ENCODE measurements around the gene PIK3R1. TPM values are rescaled to one million over a fixed set of nuclear protein-coding genes. Genes with fewer than 3 reads are reported as not detected.

PIK3R1 gene
- total RNA-seq, 1 experiment from 2014 or later: 11.3 TPM

DNA sequence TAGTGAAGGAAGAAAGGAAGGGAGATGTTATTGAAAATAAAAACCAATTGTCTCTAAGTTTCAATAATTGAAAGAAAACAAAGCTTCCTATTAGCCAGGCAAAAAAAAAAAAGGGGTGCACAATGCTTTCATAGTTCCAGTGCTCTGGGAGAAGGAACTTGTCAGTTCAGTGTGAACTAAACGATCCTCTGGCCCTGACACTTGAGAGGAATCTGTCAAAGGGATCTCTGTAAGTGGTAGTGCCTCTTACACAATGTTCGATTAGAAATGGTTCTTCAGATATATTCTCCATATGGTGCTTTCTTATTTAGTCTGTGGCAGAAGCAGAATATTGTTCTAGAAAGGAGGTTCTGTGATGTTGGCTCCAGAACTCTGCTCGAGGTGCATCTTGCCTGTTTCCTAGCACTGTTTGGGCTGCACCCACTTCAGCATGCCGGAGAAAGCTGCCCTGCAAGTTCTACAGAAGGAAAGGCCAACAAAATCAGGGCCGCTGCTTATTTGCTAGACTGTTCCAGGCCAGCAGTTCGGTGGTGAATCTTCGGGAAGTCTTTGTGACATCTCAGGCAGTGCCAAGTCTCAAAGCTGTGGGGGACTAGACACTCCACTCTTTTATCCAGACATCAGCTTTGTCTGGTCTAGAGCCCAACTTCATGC is 90.9 kb downstream of the PIK3R1 start:
- Mint-ChIP-seq H3K27me3 (ENCODE audit: low read depth) (no peaks in the 10 kb centered on the region), H3K36me3 (ENCODE audit: insufficient read depth in 1 of 3, low read depth in 3 of 3) (no peaks in the 10 kb centered on the region), H3K9me3 (no peaks in the 10 kb centered on the region), H3K4me3 (no peak overlapping the region), H3K27ac (no peak overlapping the region), H3K4me1 (no peaks in the 10 kb centered on the region)
- Histone ChIP-seq H3K18ac (ENCODE audit: insufficient read length, low read depth, low read length) (no peak overlapping the region), H2AFZ (ENCODE audit: low read length) (no peak overlapping the region), H4K5ac (ENCODE audit: insufficient read length, low read depth, low read length) (no peak overlapping the region), H4K20me1 (ENCODE audit: control insufficient read depth, insufficient read depth, insufficient read length) (no peaks in the 10 kb centered on the region), H3K23ac (ENCODE audit: insufficient read length, low read depth, low read length) (no peak overlapping the region), H3K27me3 (ENCODE audit: insufficient read depth, low read length) (no peaks in the 10 kb centered on the region), H2AK5ac (ENCODE audit: insufficient read length, low read length) (no peak overlapping the region), H3K4ac (ENCODE audit: low read depth, low read length) (no peak overlapping the region), H2BK120ac (ENCODE audit: low read depth, low read length, poor library complexity, severe bottlenecking) (no peak overlapping the region), H3K4me1 (ENCODE audit: insufficient read depth, low read length) (no peaks in the 10 kb centered on the region), H2BK15ac (ENCODE audit: low read depth, low read length) (no peak overlapping the region), H2BK20ac (ENCODE audit: low read depth, low read length, poor library complexity, severe bottlenecking) (no peak overlapping the region), H3T11ph (ENCODE audit: low read length) (no peak overlapping the region), H3K23me2 (ENCODE audit: insufficient read length, low read depth, low read length, poor library complexity, severe bottlenecking) (no peaks in the 10 kb centered on the region), H2BK5ac (ENCODE audit: insufficient read length, low read length) (no peak overlapping the region), H3K4me2 (ENCODE audit: insufficient read depth, insufficient read length, low read length) (no peak overlapping the region), H3K56ac (ENCODE audit: insufficient read length, low read depth, low read length) (no peak overlapping the region), H2BK12ac (ENCODE audit: insufficient read length, low read depth, low read length) (no peak overlapping the region), H3K79me1 (ENCODE audit: insufficient read depth, low read depth, low read length, poor library complexity, severe bottlenecking) (no peaks in the 10 kb centered on the region), H4K8ac (replicated peaks; ENCODE audit: insufficient read length, low read depth, low read length) (no peak overlapping the region), H3K14ac (ENCODE audit: insufficient read depth, low read length) (no peak overlapping the region), H3K9me3 (ENCODE audit: control insufficient read depth, low read depth, low read length) (no peaks in the 10 kb centered on the region), H3K79me2 (ENCODE audit: insufficient read depth, low read length) (no peaks in the 10 kb centered on the region), H4K91ac (ENCODE audit: insufficient read length, low read depth, low read length) (no peak overlapping the region), H3K9ac (ENCODE audit: extremely low read depth, insufficient read length, low read length) (no peak overlapping the region), H3K27ac (ENCODE audit: insufficient read length, low read depth, low read length) (no peak overlapping the region)
- DNase-seq: no peak
- TF ChIP-seq, protein P1, sequence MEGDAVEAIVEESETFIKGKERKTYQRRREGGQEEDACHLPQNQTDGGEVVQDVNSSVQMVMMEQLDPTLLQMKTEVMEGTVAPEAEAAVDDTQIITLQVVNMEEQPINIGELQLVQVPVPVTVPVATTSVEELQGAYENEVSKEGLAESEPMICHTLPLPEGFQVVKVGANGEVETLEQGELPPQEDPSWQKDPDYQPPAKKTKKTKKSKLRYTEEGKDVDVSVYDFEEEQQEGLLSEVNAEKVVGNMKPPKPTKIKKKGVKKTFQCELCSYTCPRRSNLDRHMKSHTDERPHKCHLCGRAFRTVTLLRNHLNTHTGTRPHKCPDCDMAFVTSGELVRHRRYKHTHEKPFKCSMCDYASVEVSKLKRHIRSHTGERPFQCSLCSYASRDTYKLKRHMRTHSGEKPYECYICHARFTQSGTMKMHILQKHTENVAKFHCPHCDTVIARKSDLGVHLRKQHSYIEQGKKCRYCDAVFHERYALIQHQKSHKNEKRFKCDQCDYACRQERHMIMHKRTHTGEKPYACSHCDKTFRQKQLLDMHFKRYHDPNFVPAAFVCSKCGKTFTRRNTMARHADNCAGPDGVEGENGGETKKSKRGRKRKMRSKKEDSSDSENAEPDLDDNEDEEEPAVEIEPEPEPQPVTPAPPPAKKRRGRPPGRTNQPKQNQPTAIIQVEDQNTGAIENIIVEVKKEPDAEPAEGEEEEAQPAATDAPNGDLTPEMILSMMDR (conservative IDR thresholded peaks at IDR 0.05): no peak
- no CpG with 5 or more reads among the region's 7 CpGs for WGBS (ENCODE audit: extremely low coverage, insufficient read length, low lambda C conversion rate)

All from H9 (cell line).